IMR-90 (cell line): Measurements from ENCODE around the gene NACC2. TPM values are rescaled to one million over a fixed set of nuclear protein-coding genes. Genes with fewer than 3 reads are reported as not detected.

Experiments used
- ATAC-seq: fragments of 200-7000 bp; cut with Tn5 transposase; 2 replicates; pipeline ENCODE4 v1.9.1; 2020; ENCODE audit warnings: low read depth, mild to moderate bottlenecking, moderate library complexity
- BruUV-seq: library from RNA; stranded (reverse); fragments of 400-500 nt; replicated peaks from 2 replicates; lab custom pipeline; 2021; lab: Mats Ljungman, UMichigan
- CTCF ChIA-PET: fragments of 300-600 bp; formaldehyde crosslinking; extraction: SDS; loops from one replicate; lab custom pipeline; 2021; ENCODE audit warnings: antibody characterized with exemption; lab: Yijun Ruan, JAX
- POLR2A ChIA-PET: fragments of 300-600 bp; sonication (Branson Sonifier 250); formaldehyde crosslinking; loops from one replicate; lab custom pipeline; 2022; ENCODE audit warnings: antibody characterized with exemption; ENCODE audit not compliant: unreplicated experiment; lab: Charles Lee
- DNase-seq: peaks from one replicate; pipeline ENCODE4 v3.0.0; 2013
- H2AFZ ChIP-seq: replicated peaks from 2 replicates; pipeline ENCODE3; 2013; ENCODE audit warnings: low read length, mild to moderate bottlenecking; ENCODE audit not compliant: poor library complexity
- H2AK5ac ChIP-seq: 2 replicates; pipeline ENCODE4 v1.6.1; 2013; ENCODE audit warnings: low read depth, low read length, inconsistent platforms
- H2AK9ac ChIP-seq: replicated peaks from 2 replicates; pipeline ENCODE3; 2013; ENCODE audit warnings: mild to moderate bottlenecking, low read depth, low read length, moderate library complexity; ENCODE audit not compliant: poor library complexity
- H2BK120ac ChIP-seq: 2 replicates; pipeline ENCODE4 v1.6.1; 2013; ENCODE audit warnings: low read depth, low read length, inconsistent platforms
- H2BK15ac ChIP-seq: 3 replicates; pipeline ENCODE4 v1.6.1; 2013; ENCODE audit warnings: low read depth, low read length, inconsistent platforms
- H2BK20ac ChIP-seq: 2 replicates; pipeline ENCODE4 v1.6.1; 2013; ENCODE audit warnings: low read depth, mild to moderate bottlenecking, inconsistent platforms, low read length, moderate library complexity
- H2BK5ac ChIP-seq: 2 replicates; pipeline ENCODE4 v1.6.1; 2013; ENCODE audit warnings: mild to moderate bottlenecking, low read depth, low read length, inconsistent platforms; ENCODE audit not compliant: poor library complexity, severe bottlenecking
- H3K14ac ChIP-seq: replicated peaks from 2 replicates; pipeline ENCODE4 v1.6.1; 2013; ENCODE audit warnings: low read depth, low read length, inconsistent platforms
- H3K18ac ChIP-seq: 2 replicates; pipeline ENCODE4 v1.6.1; 2013; ENCODE audit warnings: low read depth, low read length, control low read depth
- H3K23ac ChIP-seq: 2 replicates; pipeline ENCODE4 v1.6.1; 2013; ENCODE audit warnings: low read depth, low read length, inconsistent platforms
- H3K27ac ChIP-seq: 2 replicates; pipeline ENCODE4 v1.5.1; 2013; ENCODE audit warnings: mild to moderate bottlenecking, control low read depth, low read length; ENCODE audit not compliant: insufficient read depth
- H3K27me3 ChIP-seq: 2 replicates; pipeline ENCODE4 v1.6.1; 2013; ENCODE audit warnings: low read length; ENCODE audit not compliant: control insufficient read depth, insufficient read depth
- H3K36me3 ChIP-seq: 2 replicates; pipeline ENCODE4 v1.6.1; 2013; ENCODE audit warnings: low read length, mixed read lengths; ENCODE audit not compliant: control insufficient read depth, insufficient read depth
- H3K4ac ChIP-seq: 2 replicates; pipeline ENCODE4 v1.6.1; 2013; ENCODE audit warnings: low read depth, low read length, inconsistent platforms
- H3K4me1 ChIP-seq: 2 replicates; pipeline ENCODE4 v1.6.1; 2013; ENCODE audit warnings: low read length, mixed read lengths; ENCODE audit not compliant: control insufficient read depth, insufficient read depth
- H3K4me2 ChIP-seq: 2 replicates; pipeline ENCODE4 v1.6.1; 2013; ENCODE audit warnings: low read depth, mild to moderate bottlenecking, control low read depth, low read length, moderate library complexity
- H3K4me3 ChIP-seq: 2 replicates; pipeline ENCODE4 v1.5.1; 2013; ENCODE audit warnings: low read depth, mild to moderate bottlenecking, control low read depth, low read length, moderate library complexity; ENCODE audit not compliant: insufficient read depth
- H3K56ac ChIP-seq: 2 replicates; pipeline ENCODE4 v1.6.1; 2013; ENCODE audit warnings: low read length, inconsistent platforms; ENCODE audit not compliant: insufficient read depth; ENCODE audit errors: extremely low read depth
- H3K79me1 ChIP-seq, 2 experiments: 2 replicates each; pipeline ENCODE4 v1.6.1; 2013; ENCODE audit warnings: low read length in 2 of 2, inconsistent platforms in 1 of 2, low read depth in 1 of 2
- H3K9ac ChIP-seq: 2 replicates; pipeline ENCODE4 v1.6.1; 2013; ENCODE audit warnings: low read depth, low read length, control low read depth
- H3K9me1 ChIP-seq: 2 replicates; pipeline ENCODE4 v1.6.1; 2013; ENCODE audit warnings: low read length, inconsistent platforms; ENCODE audit not compliant: insufficient read depth
- H3K9me3 ChIP-seq: 2 replicates; pipeline ENCODE4 v1.6.1; 2013; ENCODE audit warnings: low read length; ENCODE audit not compliant: control insufficient read depth, insufficient read depth
- H4K20me1 ChIP-seq: 2 replicates; pipeline ENCODE4 v1.6.1; 2013; ENCODE audit warnings: low read length, inconsistent platforms; ENCODE audit not compliant: insufficient read depth
- H4K5ac ChIP-seq: 2 replicates; pipeline ENCODE4 v1.6.1; 2013; ENCODE audit warnings: mild to moderate bottlenecking, low read depth, low read length, control low read depth
- H4K8ac ChIP-seq, 2 experiments: 2 replicates each; pipeline ENCODE4 v1.6.1; 2013; ENCODE audit warnings: low read depth in 2 of 2, low read length in 2 of 2, control low read depth in 1 of 2, inconsistent platforms in 1 of 2
- H4K91ac ChIP-seq: 2 replicates; pipeline ENCODE4 v1.6.1; 2013; ENCODE audit warnings: low read depth, low read length, inconsistent platforms; ENCODE audit not compliant: insufficient read depth
- BHLHE40 ChIP-seq: fragments of 150-350 bp; IDR thresholded peaks from 2 replicates; pipeline ENCODE4 v1.6.1; 2016; ENCODE audit warnings: mild to moderate bottlenecking, low read depth, low read length
- CEBPB ChIP-seq: IDR thresholded peaks from 2 replicates; pipeline ENCODE4 v1.6.1; 2012; ENCODE audit warnings: low read depth, low read length, improper control_type of control experiment
- CHD1 ChIP-seq: IDR thresholded peaks from 2 replicates; pipeline ENCODE4 v1.6.1; 2012; ENCODE audit warnings: low read depth, low read length, improper control_type of control experiment
- CTCF ChIP-seq: conservative IDR thresholded peaks from 2 replicates; pipeline ENCODE4 v1.5.1; 2012; ENCODE audit warnings: mild to moderate bottlenecking, low read depth, low read length, improper control_type of control experiment
- ELK1 ChIP-seq: fragments of 150-350 bp; IDR thresholded peaks from 2 replicates; pipeline ENCODE4 v1.6.1; 2016; ENCODE audit warnings: low read depth, mild to moderate bottlenecking, low read length, moderate library complexity, borderline replicate concordance
- FOS ChIP-seq: fragments of 150-350 bp; IDR thresholded peaks from 2 replicates; pipeline ENCODE4 v1.6.1; 2016; ENCODE audit warnings: low read depth, low read length
- MAFK ChIP-seq: IDR thresholded peaks from 2 replicates; pipeline ENCODE4 v1.6.1; 2012; ENCODE audit warnings: low read depth, low read length, improper control_type of control experiment
- MAZ ChIP-seq: IDR thresholded peaks from 2 replicates; pipeline ENCODE4 v1.6.1; 2012; ENCODE audit warnings: low read depth, mild to moderate bottlenecking, low read length, improper control_type of control experiment, moderate library complexity, borderline replicate concordance
- MXI1 ChIP-seq: IDR thresholded peaks from 2 replicates; pipeline ENCODE4 v1.6.1; 2012; ENCODE audit warnings: low read depth, mild to moderate bottlenecking, low read length, moderate library complexity, borderline replicate concordance
- POLR2A ChIP-seq: IDR thresholded peaks from 2 replicates; pipeline ENCODE4 v1.6.1; 2012; ENCODE audit warnings: mild to moderate bottlenecking, low read depth, low read length
- RAD21 ChIP-seq: IDR thresholded peaks from 2 replicates; pipeline ENCODE4 v1.6.1; 2012; ENCODE audit warnings: low read length, improper control_type of control experiment
- RCOR1 ChIP-seq: IDR thresholded peaks from 2 replicates; pipeline ENCODE4 v1.6.1; 2012; ENCODE audit warnings: mild to moderate bottlenecking, low read length, improper control_type of control experiment; ENCODE audit not compliant: insufficient replicate concordance
- RFX5 ChIP-seq: IDR thresholded peaks from 2 replicates; pipeline ENCODE4 v1.8.0; 2012; ENCODE audit warnings: low read depth, mild to moderate bottlenecking, low read length, moderate library complexity
- SMC3 ChIP-seq: fragments of 150-350 bp; IDR thresholded peaks from 2 replicates; pipeline ENCODE4 v1.6.1; 2016; ENCODE audit warnings: low read depth, mild to moderate bottlenecking, antibody characterized with exemption, low read length, moderate library complexity
- USF2 ChIP-seq: fragments of 150-350 bp; IDR thresholded peaks from 2 replicates; pipeline ENCODE4 v1.6.1; 2017; ENCODE audit warnings: mild to moderate bottlenecking, antibody characterized with exemption, low read length, low read depth
- WGBS, 2 experiments: methylation state at CpG; one replicate each; pipeline versions ENCODE4 v1.1.5 to v1.1.7; 2013; ENCODE audit warnings: missing lambda C conversion rate in 2 of 2; ENCODE audit not compliant: insufficient read length in 1 of 2; ENCODE audit errors: extremely low coverage in 2 of 2; 5-methylcytosine and 5-hydroxymethylcytosine counted together
- dilution Hi-C: fragments of 300-500 bp; cut with HindIII; formaldehyde crosslinking; loops from one replicate; pipeline ENCODE4 v1.14.3; 2018; ENCODE audit warnings: low sequenced_read_pairs; ENCODE audit not compliant: unreplicated experiment
- in situ Hi-C: fragments of 300-500 bp; cut with MboI; formaldehyde crosslinking; loops from 3 replicates; pipeline ENCODE4 v1.14.3; 2019; ENCODE audit warnings: low sequenced_read_pairs, inconsistent platforms, mixed read lengths
- intact Hi-C: fragments of 100-400 bp; cut with micrococcal nuclease; formaldehyde crosslinking; loops from 2 replicates; pipeline ENCODE4 v1.10.0; 2022
- polyA plus RNA-seq, 3 experiments: library from polyadenylated mRNA; depleted of rRNA; stranded (reverse); fragments of >200 nt; gene quantifications; 2 replicates each; pipeline ENCODE4 v1.2.3, GENCODE V29; 2012; ENCODE audit warnings: low replicate concordance in 1 of 3
- total RNA-seq: library from RNA; depleted of rRNA; stranded (reverse); fragments of >200 nt; gene quantifications from 2 replicates; pipeline ENCODE4 v1.2.3, GENCODE V29; 2012

NACC2 gene
- total and polyA plus RNA-seq, 2 of the 4 experiments (the other 2 are of a cell fraction), result 7.9 to 19.0 TPM

- dilution Hi-C loops, result no loop called here
- TF ChIP-seq CHD1 (no peak), POLR2A (no peak), MAFK (no peak), BHLHE40 (no peak), CEBPB (no peak), RCOR1 (no peak), USF2 (no peak), ELK1 (no peak), FOS (no peak), CTCF (no peak), RFX5 (no peak), RAD21 (no peak), MAZ (no peak), SMC3 (no peak), MXI1 (no peak)
Measured at GRCh38 chr9:136108648-136109266, 13.7 kb upstream of the NACC2 start.

More at GRCh38 chr9:136108648-136109266, 13.7 kb upstream of the NACC2 start:
- no peak for ATAC-seq
- peak overlapping the region; percentile 80 for H2BK120ac ChIP-seq
- H2AK5ac ChIP-seq, result peak overlapping the region; percentile 95
- peak overlapping the region; percentile 18; the same call in 1 of the 2 replicates for H2BK20ac ChIP-seq
- H3K79me1 ChIP-seq, result no peaks in the 10 kb centered on the region; a peak in 1 of 4 replicates
- no peak for DNase-seq
- no peak overlapping the region for H3K4me2 ChIP-seq
- ChIA-PET POLR2A (no interaction called here), CTCF (no interaction called here)
- H2AK9ac ChIP-seq, result peak overlapping the region; percentile 93
- H3K56ac ChIP-seq, result no peak overlapping the region
- no TSS peak for BruUV-seq
- no peaks in the 10 kb centered on the region; the same call in 1 of the 2 replicates for H4K20me1 ChIP-seq
- H4K8ac ChIP-seq, result peak overlapping the region; percentile 58 to 62; a peak in 2 of 4 replicates
- H4K5ac ChIP-seq, result peak overlapping the region; percentile 46; the same call in 1 of the 2 replicates
- H4K91ac ChIP-seq, result peak overlapping the region; percentile 70
- no peaks in the 10 kb centered on the region for H3K9me3 ChIP-seq
- no peaks in the 10 kb centered on the region for H3K36me3 ChIP-seq
- peaks cover 21% of the 10 kb centered on the region for H3K4me1 ChIP-seq
- H3K9ac ChIP-seq, result no peak overlapping the region
- peak overlapping the region; percentile 83; the same call in 2 of the 3 replicates for H2BK15ac ChIP-seq
- peak overlapping the region; percentile 94 for H2AFZ ChIP-seq
- 73% methylated on average over 16 of the region's 27 CpGs; no CpG with 5 or more reads in 1 of the 2 experiments for WGBS, 2 experiments
- peak overlapping the region; percentile 84 for H2BK5ac ChIP-seq
- peaks cover 11% of the 10 kb centered on the region for H3K9me1 ChIP-seq
- intact Hi-C loops (loop anchor here (5.0 kb wide), 1 partner anchor 56 kb away; no protein-coding TSS in a partner anchor), in situ Hi-C loops (no loop called here)
- H3K23ac ChIP-seq, result no peak overlapping the region
- H3K27ac ChIP-seq, result peak overlapping the region; percentile 65
- H3K14ac ChIP-seq, result peak overlapping the region; percentile 39; the same call in 1 of the 2 replicates
- no peaks in the 10 kb centered on the region for H3K27me3 ChIP-seq
- no peak overlapping the region; the same call in 1 of the 2 replicates for H3K18ac ChIP-seq
- H3K4me3 ChIP-seq, result no peak overlapping the region
- H3K4ac ChIP-seq, result peak overlapping the region; percentile 78
